Measurements from ENCODE around the gene MED15.

- TF ChIP-seq SMC3 (IDR thresholded peaks at IDR 0.05; ENCODE audit: low read depth, low read length), result no peak
- TF ChIP-seq CTCF (conservative IDR thresholded peaks at IDR 0.05; ENCODE audit: low read depth, low read length), result no peak
- TF ChIP-seq RFX5 (IDR thresholded peaks at IDR 0.05; ENCODE audit: low read depth, low read length), result no peak
- TF ChIP-seq POLR2A (IDR thresholded peaks at IDR 0.05; ENCODE audit: low read depth, low read length), result no peak
- no peak for TF ChIP-seq FOS (IDR thresholded peaks at IDR 0.05; ENCODE audit: low read depth, low read length)
- no peak for TF ChIP-seq MAFK (IDR thresholded peaks at IDR 0.05; ENCODE audit: low read depth, low read length)
- no peak for TF ChIP-seq RAD21 (IDR thresholded peaks at IDR 0.05; ENCODE audit: low read length)
- no peak for TF ChIP-seq MAZ (IDR thresholded peaks at IDR 0.05; ENCODE audit: borderline replicate concordance, low read depth, low read length)
- TF ChIP-seq CEBPB (IDR thresholded peaks at IDR 0.05; ENCODE audit: low read depth, low read length), result no peak
- TF ChIP-seq, protein P1, sequence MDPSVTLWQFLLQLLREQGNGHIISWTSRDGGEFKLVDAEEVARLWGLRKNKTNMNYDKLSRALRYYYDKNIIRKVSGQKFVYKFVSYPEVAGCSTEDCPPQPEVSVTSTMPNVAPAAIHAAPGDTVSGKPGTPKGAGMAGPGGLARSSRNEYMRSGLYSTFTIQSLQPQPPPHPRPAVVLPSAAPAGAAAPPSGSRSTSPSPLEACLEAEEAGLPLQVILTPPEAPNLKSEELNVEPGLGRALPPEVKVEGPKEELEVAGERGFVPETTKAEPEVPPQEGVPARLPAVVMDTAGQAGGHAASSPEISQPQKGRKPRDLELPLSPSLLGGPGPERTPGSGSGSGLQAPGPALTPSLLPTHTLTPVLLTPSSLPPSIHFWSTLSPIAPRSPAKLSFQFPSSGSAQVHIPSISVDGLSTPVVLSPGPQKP (IDR thresholded peaks at IDR 0.05; ENCODE audit: borderline replicate concordance, low read depth, low read length), result no peak
Measured at GRCh38 chr22:20469110-20469868, 38.1 kb upstream of the MED15 start.

Data from IMR-90 (cell line).